Tibial artery (tissue), 4 donors: ENCODE results near the gene TRIM28.
"Not testable (repeated sequence)": the region's sequence is repeated elsewhere in the genome, so short reads cannot be mapped to it uniquely, and the experiment has no call there.

Experiments
- DNase-seq, 2 donors: peaks; one replicate each; pipeline ENCODE4 v3.0.0-alpha.2; 2019
- H3K27ac ChIP-seq, 2 donors: fragments of 200-600 bp; sonication (generic) in 1 of 2; 1 replicate in 1 of 2; 2 replicates in 1 of 2; pipeline ENCODE4 v1.5.1; 2018 to 2019; ENCODE audit warnings: mild to moderate bottlenecking in 1 of 2
- H3K27me3 ChIP-seq, 2 donors: fragments of 200-600 bp; sonication (generic) in 1 of 2; one replicate each; pipeline versions ENCODE4 v1.5.1 to v1.6.0; 2016 to 2019
- H3K36me3 ChIP-seq, 3 donors: fragments of 200-600 bp; sonication (generic) in 2 of 3; one replicate each; pipeline ENCODE4 v1.5.1; 2016 to 2019; ENCODE audit warnings: mild to moderate bottlenecking in 2 of 3
- H3K4me1 ChIP-seq, 4 donors: fragments of 200-600 bp; sonication (generic) in 2 of 4; 1 replicate in 3 of 4; 2 replicates in 1 of 4; pipeline ENCODE4 v1.5.1; 2016 to 2019
- H3K4me3 ChIP-seq, 2 donors: fragments of 200-600 bp; sonication (generic) in 1 of 2; 1 replicate in 1 of 2; 2 replicates in 1 of 2; pipeline ENCODE4 v1.5.1; 2018 to 2019; ENCODE audit warnings: mild to moderate bottlenecking in 2 of 2
- H3K9me3 ChIP-seq, 3 donors: fragments of 200-600 bp; sonication (generic) in 1 of 3; one replicate each; pipeline ENCODE4 v1.5.1; 2016 to 2019
- intact Hi-C: fragments of 100-400 bp; cut with DNase I; formaldehyde crosslinking; loops from one replicate; pipeline ENCODE4 v1.15.0; 2023; ENCODE audit warnings: low total_unique reads
- TF ChIP-seq, protein P1 (sequence below), 2 experiments: fragments of 200-600 bp in 1 of 2; fragments of 450-650 bp in 1 of 2; IDR thresholded peaks; one replicate each; pipeline ENCODE4 v1.5.1; 2017 to 2019; ENCODE audit warnings: antibody characterized with exemption in 2 of 2, mild to moderate bottlenecking in 1 of 2, moderate library complexity in 1 of 2

The TRIM28 gene

DNA sequence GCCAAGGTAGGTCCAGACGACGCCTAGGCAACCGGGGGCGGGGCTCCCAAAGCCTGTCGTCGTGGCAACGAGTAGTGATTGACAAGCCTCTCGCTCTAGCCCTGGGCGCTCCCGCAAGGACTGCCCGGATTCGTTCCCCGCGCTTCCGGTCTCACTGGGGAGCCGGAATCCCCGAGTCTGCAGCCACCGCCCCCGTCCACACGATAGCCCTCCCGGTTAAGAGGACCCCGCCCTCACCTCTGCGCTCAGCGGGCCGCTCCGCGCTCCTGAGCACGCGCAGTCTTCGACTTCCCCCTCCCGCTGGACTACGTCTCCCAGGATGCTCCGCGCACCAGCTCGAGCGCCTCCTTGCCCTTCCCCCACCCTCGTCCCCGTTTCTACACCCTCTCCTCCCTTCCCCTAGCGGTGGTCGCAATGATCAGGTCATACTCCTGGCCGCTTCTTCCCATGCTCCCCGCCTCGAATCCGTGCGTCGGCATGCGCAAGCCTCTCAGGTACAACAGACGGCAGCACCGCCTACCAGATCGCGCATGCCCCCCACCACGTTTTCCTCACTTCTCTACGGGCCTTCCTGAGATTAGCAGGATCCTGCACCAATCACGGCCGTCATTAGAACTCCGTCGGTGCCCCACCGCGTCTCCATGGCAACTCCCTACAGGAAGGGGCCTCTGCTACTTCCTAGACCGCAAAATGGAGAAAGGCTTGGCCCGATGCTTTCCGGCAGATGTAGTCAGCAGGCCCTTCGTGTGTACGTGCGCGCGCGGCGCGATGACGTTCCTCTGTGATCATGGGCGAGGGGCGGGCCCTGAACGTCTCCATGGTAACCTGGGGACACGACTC is 29.2 kb downstream of the TRIM28 start, which contains the start of gene MZF1:
TSS of gene MZF1 (minus strand) at position 518 of the 840 bp plus-strand sequence. CDS start 1,946 bp downstream, outside the sequence.
- H3K27ac ChIP-seq = peak within 1 kb of the TSS; percentile 86 to 91
- peaks cover 0 to 40% (median 24%) of the 10 kb centered on the region in 4 donors for H3K4me1 ChIP-seq
- intact Hi-C loops = no loop called here
- H3K4me3 ChIP-seq = peak within 1 kb of the TSS; percentile 59 to 63
- no peaks in the 10 kb centered on the region for H3K27me3 ChIP-seq
- H3K36me3 ChIP-seq = peaks cover 0 to 34% (median 4%) of the 10 kb centered on the region in 3 donors
- DNase-seq = peak; percentile 100
- TF ChIP-seq, protein P1, sequence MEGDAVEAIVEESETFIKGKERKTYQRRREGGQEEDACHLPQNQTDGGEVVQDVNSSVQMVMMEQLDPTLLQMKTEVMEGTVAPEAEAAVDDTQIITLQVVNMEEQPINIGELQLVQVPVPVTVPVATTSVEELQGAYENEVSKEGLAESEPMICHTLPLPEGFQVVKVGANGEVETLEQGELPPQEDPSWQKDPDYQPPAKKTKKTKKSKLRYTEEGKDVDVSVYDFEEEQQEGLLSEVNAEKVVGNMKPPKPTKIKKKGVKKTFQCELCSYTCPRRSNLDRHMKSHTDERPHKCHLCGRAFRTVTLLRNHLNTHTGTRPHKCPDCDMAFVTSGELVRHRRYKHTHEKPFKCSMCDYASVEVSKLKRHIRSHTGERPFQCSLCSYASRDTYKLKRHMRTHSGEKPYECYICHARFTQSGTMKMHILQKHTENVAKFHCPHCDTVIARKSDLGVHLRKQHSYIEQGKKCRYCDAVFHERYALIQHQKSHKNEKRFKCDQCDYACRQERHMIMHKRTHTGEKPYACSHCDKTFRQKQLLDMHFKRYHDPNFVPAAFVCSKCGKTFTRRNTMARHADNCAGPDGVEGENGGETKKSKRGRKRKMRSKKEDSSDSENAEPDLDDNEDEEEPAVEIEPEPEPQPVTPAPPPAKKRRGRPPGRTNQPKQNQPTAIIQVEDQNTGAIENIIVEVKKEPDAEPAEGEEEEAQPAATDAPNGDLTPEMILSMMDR (IDR thresholded peaks at IDR 0.05) = peak in 1 of 2 experiments; percentile 48
- no peaks in the 10 kb centered on the region for H3K9me3 ChIP-seq

DNA sequence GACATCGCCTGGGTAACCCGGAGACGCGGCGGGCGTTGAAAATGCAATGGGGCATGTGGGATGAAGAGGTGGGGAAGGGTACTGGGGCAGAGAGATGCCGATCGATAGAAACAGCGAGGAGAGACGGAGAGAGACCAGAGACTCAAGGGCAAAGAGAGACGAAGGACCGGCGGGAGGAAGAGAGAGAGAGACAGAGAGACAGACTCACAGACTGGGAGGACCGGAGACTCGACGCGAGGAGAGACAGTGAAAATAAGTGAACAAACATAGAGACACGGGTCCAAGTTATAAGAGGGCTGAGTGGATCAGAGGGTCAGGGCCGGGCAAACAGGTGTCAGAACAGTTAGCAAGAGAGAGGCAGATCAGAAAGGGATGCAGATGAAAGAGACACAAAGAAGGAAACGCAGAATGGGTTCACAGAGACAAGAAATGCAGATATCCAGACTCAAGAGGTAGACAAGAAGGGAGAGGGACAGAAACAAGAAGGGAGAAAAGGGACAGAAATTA is 29.8 kb downstream of the TRIM28 start:
- Histone ChIP-seq H3K9me3 (no peaks in the 10 kb centered on the region), H3K27ac (peak overlapping the region; percentile 86 to 91), H3K27me3 (no peaks in the 10 kb centered on the region), H3K36me3 (peaks cover 0 to 32% (median 4%) of the 10 kb centered on the region in 3 donors), H3K4me1 (peaks cover 0 to 40% (median 24%) of the 10 kb centered on the region in 4 donors), H3K4me3 (peak overlapping the region; percentile 59 to 63)
- no peak for DNase-seq
- TF ChIP-seq, protein P1 (IDR thresholded peaks at IDR 0.05) = no peak
- intact Hi-C loops = no loop called here

DNA sequence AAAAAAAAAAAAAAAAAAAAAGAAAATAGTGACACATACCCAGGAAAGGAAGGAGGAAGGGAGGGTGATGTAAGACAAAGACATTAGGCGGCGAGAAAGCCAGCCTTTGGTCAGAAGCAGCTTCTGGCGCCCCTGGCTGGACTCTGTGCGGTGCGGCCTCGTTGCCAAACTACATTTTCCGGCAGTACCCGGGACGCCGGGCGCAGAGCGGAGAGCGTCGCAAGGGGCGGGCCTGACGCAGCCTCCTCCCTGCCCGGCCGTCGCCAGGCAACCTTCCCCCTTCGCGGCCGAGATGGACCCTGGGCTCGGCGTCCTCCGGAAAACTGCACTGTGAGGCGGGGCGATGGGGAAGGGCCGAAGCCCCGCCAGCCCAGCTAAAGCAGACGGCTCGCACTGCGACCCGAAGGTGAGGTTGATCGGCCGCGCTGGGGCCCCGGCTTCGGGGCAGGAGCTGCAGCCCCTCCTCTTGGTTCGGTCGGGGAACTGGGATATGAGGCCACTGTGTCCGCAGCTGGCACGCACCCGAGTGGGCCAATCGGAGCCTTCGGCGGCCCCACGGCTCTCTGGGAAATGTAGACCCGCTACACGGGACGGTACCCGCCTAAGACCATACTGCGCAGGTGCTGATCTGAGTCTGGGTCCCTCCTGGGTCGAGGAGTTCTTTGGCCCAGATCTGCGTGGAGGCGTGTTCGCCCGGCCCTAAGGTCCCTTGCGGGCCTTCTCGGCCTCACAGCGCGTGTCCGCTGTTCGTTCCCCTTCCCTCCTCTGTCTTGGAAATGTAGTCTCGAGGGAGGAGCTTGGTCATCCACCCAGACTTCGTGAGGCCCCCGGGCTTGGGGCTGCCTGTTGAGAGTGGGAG is 31.5 kb downstream of the TRIM28 start:
- H3K4me1 ChIP-seq = peaks cover 0 to 40% (median 24%) of the 10 kb centered on the region in 4 donors
- intact Hi-C loops = no loop called here
- TF ChIP-seq, protein P1 (IDR thresholded peaks at IDR 0.05) = no peak
- peaks cover 0 to 24% (median 4%) of the 10 kb centered on the region in 3 donors for H3K36me3 ChIP-seq
- no peaks in the 10 kb centered on the region for H3K27me3 ChIP-seq
- no peaks in the 10 kb centered on the region for H3K9me3 ChIP-seq
- H3K4me3 ChIP-seq = peak overlapping the region; percentile 79 to 83
- peak; percentile 90 to 95 for DNase-seq
- H3K27ac ChIP-seq = peak overlapping the region; percentile 86 to 91

DNA sequence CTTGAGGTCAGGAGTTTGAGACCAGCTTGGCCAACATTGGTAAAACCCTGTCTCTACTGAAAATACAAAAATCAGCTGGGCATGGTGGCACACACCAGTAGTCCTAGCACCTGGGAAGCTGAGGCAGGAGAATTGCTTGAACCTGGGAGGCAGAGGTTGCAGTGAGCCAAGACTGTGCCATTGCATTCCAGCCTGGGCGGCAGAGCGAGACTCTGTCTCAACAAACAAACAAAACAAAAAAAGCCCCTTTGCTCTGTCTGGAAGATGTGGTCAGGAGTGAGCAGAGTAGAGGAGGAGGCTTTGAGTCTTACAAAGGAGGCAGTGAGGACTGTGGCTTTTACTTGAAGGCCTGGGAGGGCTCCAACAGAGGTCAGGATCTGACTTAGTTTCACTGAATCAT is 33.7 kb downstream of the TRIM28 start:
- intact Hi-C loops, H3K27ac ChIP-seq, H3K27me3 ChIP-seq, H3K9me3 ChIP-seq, H3K4me3 ChIP-seq: not testable (repeated sequence)
- H3K4me1 ChIP-seq = peaks cover 0 to 38% (median 19%) of the 10 kb centered on the region in 4 donors
- peak in 1 of 2 donors; percentile 20 for DNase-seq
- H3K36me3 ChIP-seq = peaks cover 7 to 27% (median 8%) of the 10 kb centered on the region in 3 donors

DNA sequence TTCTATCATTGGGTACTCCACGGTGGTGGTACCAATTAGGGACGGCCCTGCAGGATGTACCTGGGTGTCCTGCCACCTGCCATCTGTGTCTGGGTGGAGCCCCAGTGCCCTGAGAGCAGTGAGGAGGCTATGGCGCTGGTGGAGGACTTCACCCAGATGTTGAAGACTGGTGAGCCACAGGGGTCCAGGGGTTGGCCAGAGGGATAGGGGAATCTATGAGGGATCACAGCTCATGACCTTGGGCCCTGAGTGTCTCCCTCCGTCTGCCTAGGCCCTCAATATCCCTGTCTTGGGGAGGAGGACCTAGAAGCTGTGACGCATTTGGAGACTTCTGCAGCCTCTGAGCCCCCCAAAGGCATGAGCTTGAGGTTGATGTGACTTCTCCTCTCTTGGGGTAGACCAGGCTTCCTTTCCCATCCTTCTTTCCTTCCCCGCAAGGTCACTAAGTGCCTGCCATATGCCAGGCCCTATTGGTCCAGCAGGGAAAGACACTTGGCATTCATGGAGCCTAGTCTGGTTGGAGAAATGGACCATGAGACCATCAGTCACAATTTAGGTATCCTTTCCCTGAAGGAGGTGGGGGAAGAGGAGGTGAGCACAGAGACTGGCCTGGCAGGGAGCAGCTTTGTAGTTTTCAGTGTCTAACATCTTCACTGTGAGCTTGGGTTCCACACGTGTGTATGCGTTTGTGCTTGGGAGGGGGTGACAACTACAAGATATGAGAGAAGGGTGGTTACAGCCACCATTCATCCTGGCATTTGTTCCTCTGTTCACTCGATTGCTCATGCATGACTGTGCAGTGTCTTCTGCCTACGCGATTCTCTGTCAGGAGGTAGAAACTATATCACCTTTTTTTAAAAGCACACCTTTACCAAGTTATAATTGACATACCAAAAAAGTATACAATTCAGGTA is 34.4 kb downstream of the TRIM28 start:
- Histone ChIP-seq H3K4me1 (peaks cover 0 to 38% (median 18%) of the 10 kb centered on the region in 4 donors), H3K36me3 (peaks cover 8 to 34% (median 14%) of the 10 kb centered on the region in 3 donors), H3K27me3 (no peaks in the 10 kb centered on the region), H3K27ac (no peak overlapping the region), H3K4me3 (no peak overlapping the region), H3K9me3 (no peaks in the 10 kb centered on the region)
- intact Hi-C loops = no loop called here
- DNase-seq = peak in 1 of 2 donors; percentile 53
- TF ChIP-seq, protein P1 (IDR thresholded peaks at IDR 0.05) = no peak
